HT1080 (cell line): ENCODE results near the gene SMG6. TPM values are rescaled to one million over a fixed set of nuclear protein-coding genes. Genes with fewer than 3 reads are reported as not detected.
"Not testable (repeated sequence)": the region's sequence is repeated elsewhere in the genome, so short reads cannot be mapped to it uniquely, and the experiment has no call there.

Source experiments
- DNase-seq: peaks from one replicate; pipeline ENCODE4 v3.0.0-alpha.2; 2015; ENCODE audit warnings: low read depth
- total RNA-seq: library from RNA; depleted of rRNA; stranded (reverse); fragments of >200 nt; shearing (Covaris generic); gene quantifications from 2 replicates; pipeline ENCODE4 v1.2.3, GENCODE V29; 2014

The SMG6 gene
- total RNA-seq, 1 experiment from 2014 or later: 43.9 TPM

- DNase-seq: no peak
These were observed 39.3 kb downstream of the SMG6 start for GRCh38 chr17:2264067-2264860.

- no peak for DNase-seq
These were observed 40.2 kb downstream of the SMG6 start for GRCh38 chr17:2263183-2264066.

DNA sequence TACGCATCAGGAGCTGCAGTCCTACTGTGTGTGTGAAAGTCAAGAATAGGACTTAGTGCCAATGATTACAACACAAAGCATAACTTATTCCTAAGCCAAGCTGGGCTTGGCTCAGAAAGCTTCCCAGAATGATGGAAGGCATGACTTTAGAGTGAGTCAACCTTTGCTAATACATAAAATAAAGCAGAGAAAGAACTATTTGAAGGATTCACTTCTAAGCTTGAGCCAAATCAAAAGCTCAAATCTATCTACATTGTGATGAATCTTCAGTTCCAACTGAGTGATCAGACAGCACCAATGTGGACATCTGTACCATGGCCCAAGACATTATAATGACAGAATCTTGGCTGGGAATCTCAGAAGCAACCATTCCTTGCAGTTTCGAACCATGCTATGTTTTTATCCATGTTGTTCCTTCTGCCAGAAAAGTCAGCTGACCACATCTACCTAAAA lies 41.4 kb downstream of the SMG6 start:
- peak; percentile 70 for DNase-seq

DNA sequence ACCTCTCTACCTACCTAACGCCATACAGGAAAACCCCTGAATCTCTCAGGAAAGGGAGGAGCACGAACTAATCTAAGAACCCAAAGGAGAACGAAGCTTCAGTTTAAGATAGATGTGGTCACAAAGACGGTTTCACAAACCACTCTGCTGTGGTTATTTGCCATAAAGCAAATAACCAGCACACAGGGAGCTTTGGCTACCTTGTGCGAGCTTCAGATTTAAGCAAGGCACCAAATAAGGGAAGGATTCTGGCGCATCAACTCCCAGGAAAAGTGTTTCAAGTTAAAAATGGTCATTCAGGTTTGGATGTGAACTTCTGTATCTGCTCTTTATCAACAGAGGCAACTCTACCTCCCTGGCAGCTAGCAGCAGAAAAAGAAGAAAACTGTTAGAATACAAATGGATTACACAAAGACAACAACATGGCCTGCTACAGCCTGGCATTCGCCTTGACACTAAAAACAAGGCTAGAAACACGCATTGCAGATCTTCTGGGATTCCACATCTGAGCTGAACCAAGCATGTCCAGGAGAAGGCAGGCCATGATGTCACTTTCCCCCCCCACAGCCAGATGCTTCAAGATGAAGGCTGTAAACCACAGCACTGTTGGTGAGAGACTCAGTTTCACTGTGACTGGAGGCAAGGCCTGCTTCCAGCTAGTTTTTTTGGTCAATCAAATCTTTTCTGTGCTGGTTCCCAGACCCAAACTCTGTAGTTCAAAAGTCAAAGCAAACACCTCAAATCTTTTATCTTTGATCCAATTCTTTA lies 43.6 kb downstream of the SMG6 start:
- DNase-seq: no peak

- not testable (repeated sequence) for DNase-seq
These were observed 44.8 kb downstream of the SMG6 start for GRCh38 chr17:2258830-2259229.

DNA sequence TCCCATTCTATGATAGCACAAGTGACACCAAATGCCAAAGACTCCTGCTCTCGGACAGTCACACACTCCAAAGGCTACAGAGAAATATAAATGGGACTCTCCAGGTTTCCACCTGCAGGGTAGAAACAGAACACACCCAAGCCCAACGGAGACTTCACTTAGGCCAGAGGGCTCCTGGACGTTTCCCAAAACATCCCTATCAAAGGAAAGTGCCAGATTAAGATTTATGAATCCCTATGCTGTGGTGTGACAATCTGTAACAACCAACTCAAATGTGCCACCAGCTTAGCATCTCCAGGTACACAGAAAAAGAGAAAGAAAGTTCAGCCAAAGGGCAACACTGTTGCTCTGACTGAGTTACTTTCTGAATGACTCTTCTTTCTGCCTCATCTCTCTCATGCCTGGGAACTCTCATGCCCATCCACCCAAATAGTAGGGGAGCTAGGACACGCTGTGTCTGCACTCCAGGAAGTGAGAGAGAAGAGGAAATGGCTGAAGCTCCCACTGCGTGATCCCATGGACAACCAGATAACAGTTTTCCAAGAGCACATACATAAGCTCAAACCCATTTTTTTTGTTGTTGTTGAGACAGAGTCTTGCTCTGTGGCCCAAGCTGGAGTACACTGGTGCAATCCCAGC lies 49.7 kb downstream of the SMG6 start:
- no peak for DNase-seq

GRCh38 chr17:2253362-2253761 lies 50.2 kb downstream of the SMG6 start:
- no peak for DNase-seq

DNA sequence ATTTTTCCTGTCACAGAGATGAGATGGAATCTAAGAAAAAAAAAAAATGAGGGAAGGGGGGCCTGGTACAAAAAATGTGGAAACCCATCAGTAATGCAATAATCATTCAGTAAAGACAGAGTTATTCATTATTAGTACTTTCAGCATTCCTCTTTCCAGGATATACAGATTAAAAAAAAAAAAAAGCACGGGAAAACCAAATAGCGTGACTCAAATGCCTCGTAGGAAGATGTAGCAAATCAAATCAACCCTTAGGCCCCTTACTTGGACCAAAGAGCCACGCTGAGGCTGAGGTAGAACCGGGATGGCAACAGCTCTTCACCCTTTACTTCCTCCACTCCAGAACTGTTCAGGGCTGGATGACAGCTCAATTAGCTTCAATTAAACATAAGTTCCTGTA lies 52.5 kb downstream of the SMG6 start:
- no peak for DNase-seq

GRCh38 chr17:2250140-2251095 lies 53.2 kb downstream of the SMG6 start:
- DNase-seq: no peak

GRCh38 chr17:2247005-2247404 lies 56.6 kb downstream of the SMG6 start:
- DNase-seq: no peak

- DNase-seq: peak; percentile 72
These were observed 58.8 kb downstream of the SMG6 start for GRCh38 chr17:2244545-2245525.

- DNase-seq: no peak
These were observed 59.6 kb downstream of the SMG6 start for GRCh38 chr17:2243953-2244352.

DNA sequence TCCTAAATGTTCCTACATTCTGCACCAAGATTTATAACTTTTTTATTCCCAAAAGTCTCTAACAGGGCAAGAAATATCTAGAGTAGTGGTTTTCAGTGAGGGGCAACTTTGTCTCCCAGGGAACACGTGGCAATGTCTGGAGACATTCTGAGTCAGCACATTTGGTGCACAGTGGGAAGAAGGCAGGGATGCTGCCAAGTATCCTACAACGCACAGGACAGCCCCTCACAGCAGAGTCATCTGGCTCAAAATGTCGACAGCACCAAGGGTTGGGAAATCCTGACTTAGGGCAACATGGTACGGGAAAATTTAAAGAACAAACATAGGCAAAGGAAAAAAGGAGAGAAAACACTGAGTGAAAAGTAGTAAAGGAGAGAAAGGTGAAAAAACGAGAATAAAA lies 61.8 kb downstream of the SMG6 start:
- no peak for DNase-seq

GRCh38 chr17:2240541-2240940 lies 63.0 kb downstream of the SMG6 start:
- no peak for DNase-seq

- peak; percentile 88 for DNase-seq
These were observed 63.6 kb downstream of the SMG6 start for GRCh38 chr17:2239882-2240430.

- DNase-seq: no peak
These were observed 64.4 kb downstream of the SMG6 start for GRCh38 chr17:2239170-2239551.

GRCh38 chr17:2238432-2239169 lies 65.0 kb downstream of the SMG6 start:
- no peak for DNase-seq

DNA sequence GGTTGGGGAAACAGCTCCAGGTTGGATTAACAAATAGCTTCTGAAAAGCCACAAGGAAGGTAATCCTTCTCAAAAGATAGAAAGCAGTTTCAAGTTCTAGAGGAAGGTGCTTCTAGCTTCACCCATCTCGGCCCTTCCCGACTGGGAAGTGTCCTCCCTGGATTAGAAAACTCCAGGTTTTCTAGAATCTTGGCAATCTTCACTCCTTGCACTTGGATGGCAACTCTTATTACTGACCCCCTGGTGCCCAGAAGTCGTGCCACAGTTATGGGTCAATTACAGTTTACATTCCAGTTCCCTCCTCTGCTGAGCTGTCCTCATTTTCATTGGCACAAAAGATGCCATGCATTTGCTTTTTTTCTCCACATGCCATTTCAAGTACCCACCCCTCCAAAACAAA lies 65.6 kb downstream of the SMG6 start:
- DNase-seq: no peak
